Activated effector memory CD4-positive, alpha-beta T cell treated with anti-CD3 and anti-CD28 coated beads, Interleukin-2, amount 50 U/mL, for 16 hours (primary cell): ENCODE measurements around the gene PRR19.
A peak's percentile ranks its signal among the peaks of the same experiment; 100 is the strongest.
"Not testable (repeated sequence)": the region's sequence is repeated elsewhere in the genome, so short reads cannot be mapped to it uniquely, and the experiment has no call there.

Experiments used
- DNase-seq: peaks from one replicate; pipeline ENCODE4 v3.0.0-alpha.2; 2020

The PRR19 gene

GRCh38 chr19:42301646-42302203 lies at the start of gene PRR19:
Gene PRR19, plus strand, starts transcription at chr19:42302132. Its CDS starts 7,453 bp downstream, at chr19:42309585.
- DNase-seq = no peak

GRCh38 chr19:42252365-42253244 lies 49.3 kb upstream of the PRR19 start:
- peak; percentile 67 for DNase-seq

- DNase-seq = peak; percentile 88
Observed at GRCh38 chr19:42253245-42254088, 48.5 kb upstream of the PRR19 start.

GRCh38 chr19:42254089-42254849 lies 47.7 kb upstream of the PRR19 start:
- peak; percentile 93 for DNase-seq

GRCh38 chr19:42254850-42255765 lies 46.8 kb upstream of the PRR19 start, which contains the start of gene ERF:
Gene ERF, minus strand, starts transcription at chr19:42255128. Its CDS starts 129 bp downstream, at chr19:42254999.
- peak; percentile 98 for DNase-seq

- no peak for DNase-seq
Observed at GRCh38 chr19:42255766-42256745, 45.9 kb upstream of the PRR19 start.

GRCh38 chr19:42257842-42258241 lies 44.1 kb upstream of the PRR19 start:
- DNase-seq = not testable (repeated sequence)

GRCh38 chr19:42261763-42262162 lies 40.2 kb upstream of the PRR19 start:
- DNase-seq = no peak

GRCh38 chr19:42266105-42266504 lies 35.8 kb upstream of the PRR19 start:
- not testable (repeated sequence) for DNase-seq

GRCh38 chr19:42266928-42267603 lies 34.9 kb upstream of the PRR19 start:
- DNase-seq = not testable (repeated sequence)

- no peak for DNase-seq
Observed at GRCh38 chr19:42267644-42268141, 34.2 kb upstream of the PRR19 start.

- peak; percentile 98 for DNase-seq
Observed at GRCh38 chr19:42268142-42268703, 33.7 kb upstream of the PRR19 start.

- peak; percentile 100 for DNase-seq
Observed at GRCh38 chr19:42268704-42269477, 33.0 kb upstream of the PRR19 start, which contains the start of gene CIC. Gene CIC, plus strand, starts transcription at chr19:42269252. Its CDS starts 2,532 bp downstream, at chr19:42271784.

GRCh38 chr19:42269478-42270345 lies 32.2 kb upstream of the PRR19 start:
- peak; percentile 66 for DNase-seq

GRCh38 chr19:42270346-42271044 lies 31.4 kb upstream of the PRR19 start:
- peak; percentile 86 for DNase-seq

GRCh38 chr19:42271045-42271419 lies 30.9 kb upstream of the PRR19 start:
- DNase-seq = no peak
